Measurements from ENCODE around the gene RIT1. TPM values are rescaled to one million over a fixed set of nuclear protein-coding genes. Genes with fewer than 3 reads are reported as not detected.
A peak's percentile ranks its signal among the peaks of the same experiment; 100 is the strongest.

The RIT1 gene
- polyA plus RNA-seq, 1 donor from 2014 or later: 83.5 TPM

GRCh38 chr1:155856975-155857930, 53.9 kb downstream of the RIT1 start, which contains the start of gene GON4L:
Gene GON4L, minus strand, starts transcription at chr1:155857214. Its CDS starts 3,434 bp downstream, at chr1:155853780.
- H3K36me3 ChIP-seq (ENCODE audit: insufficient read depth, low read length): no peaks in the 10 kb centered on the region
- H4K20me1 ChIP-seq (ENCODE audit: insufficient read depth): no peaks in the 10 kb centered on the region
- no peaks in the 10 kb centered on the region for H3K9me2 ChIP-seq (ENCODE audit: insufficient read depth, low read length)
- H2AFZ ChIP-seq (ENCODE audit: low read depth, low read length): peak within 1 kb of the TSS; percentile 70
- H3K27me3 ChIP-seq (ENCODE audit: insufficient read depth, low read depth, low read length): no peaks in the 10 kb centered on the region
- H3K27ac ChIP-seq (ENCODE audit: low read length): peak within 1 kb of the TSS; percentile 67
- peak within 1 kb of the TSS; percentile 72 for H3K4me3 ChIP-seq (ENCODE audit: low read length)
- peaks cover 8% of the 10 kb centered on the region for H3F3A ChIP-seq (ENCODE audit: insufficient read depth, low read length, poor library complexity, severe bottlenecking)
- peak within 1 kb of the TSS; percentile 81 for H3K9ac ChIP-seq (ENCODE audit: low read length)
- H3K4me2 ChIP-seq (ENCODE audit: low read length): peak within 1 kb of the TSS; percentile 33
- peaks cover 63% of the 10 kb centered on the region for H3K79me2 ChIP-seq (replicated peaks; ENCODE audit: insufficient read depth, low read length)
- H3K9me3 ChIP-seq (ENCODE audit: low read length): no peaks in the 10 kb centered on the region
- peak; percentile 95 for TF ChIP-seq POLR2AphosphoS5 (IDR thresholded peaks at IDR 0.05)
- TF ChIP-seq SMC3 (conservative IDR thresholded peaks at IDR 0.05; ENCODE audit: poor library complexity): peak; percentile 32
- TF ChIP-seq TAF1 (IDR thresholded peaks at IDR 0.05; ENCODE audit: low read depth): peak; percentile 81
- TF ChIP-seq MXI1 (conservative IDR thresholded peaks at IDR 0.05; ENCODE audit: poor library complexity, severe bottlenecking): peak; percentile 85
- TF ChIP-seq REST (IDR thresholded peaks at IDR 0.05; ENCODE audit: borderline replicate concordance): no peak
- peak; percentile 18 for TF ChIP-seq RAD21 (conservative IDR thresholded peaks at IDR 0.05)
- no peak for TF ChIP-seq CTCF (IDR thresholded peaks at IDR 0.05; ENCODE audit: poor library complexity, severe bottlenecking)
- TF ChIP-seq EZH2 (IDR thresholded peaks at IDR 0.05; ENCODE audit: borderline replicate concordance, insufficient read depth, low read length, poor library complexity, severe bottlenecking): no peak

- Histone ChIP-seq H3K4me2 (ENCODE audit: low read length) (peak overlapping the region; percentile 33), H4K20me1 (ENCODE audit: insufficient read depth) (no peaks in the 10 kb centered on the region), H3K9me2 (ENCODE audit: insufficient read depth, low read length) (no peaks in the 10 kb centered on the region), H3K9me3 (ENCODE audit: low read length) (no peaks in the 10 kb centered on the region), H3K4me3 (ENCODE audit: low read length) (peak overlapping the region; percentile 72), H3F3A (ENCODE audit: insufficient read depth, low read length, poor library complexity, severe bottlenecking) (peaks cover 8% of the 10 kb centered on the region), H3K36me3 (ENCODE audit: insufficient read depth, low read length) (no peaks in the 10 kb centered on the region), H3K9ac (ENCODE audit: low read length) (peak overlapping the region; percentile 81), H2AFZ (ENCODE audit: low read depth, low read length) (peak overlapping the region; percentile 70), H3K27ac (ENCODE audit: low read length) (peak overlapping the region; percentile 67), H3K79me2 (replicated peaks; ENCODE audit: insufficient read depth, low read length) (peaks cover 54% of the 10 kb centered on the region), H3K27me3 (ENCODE audit: insufficient read depth, low read depth, low read length) (no peaks in the 10 kb centered on the region)
- no peak for TF ChIP-seq MXI1 (conservative IDR thresholded peaks at IDR 0.05; ENCODE audit: poor library complexity, severe bottlenecking)
- TF ChIP-seq SMC3 (conservative IDR thresholded peaks at IDR 0.05; ENCODE audit: poor library complexity): no peak
- no peak for TF ChIP-seq REST (IDR thresholded peaks at IDR 0.05; ENCODE audit: borderline replicate concordance)
- no peak for TF ChIP-seq RAD21 (conservative IDR thresholded peaks at IDR 0.05)
These were observed 54.7 kb downstream of the RIT1 start for GRCh38 chr1:155856257-155856974.

Data from neural cell (in vitro differentiated cells).